H9 (cell line): Measurements from ENCODE around the gene PARP6. TPM values are rescaled to one million over a fixed set of nuclear protein-coding genes. Genes with fewer than 3 reads are reported as not detected.

Experiments
- DNase-seq: peaks from one replicate; pipeline ENCODE4 v3.0.0-alpha.2; 2017
- H2AFZ ChIP-seq: one replicate; pipeline ENCODE4 v1.6.1; 2013; ENCODE audit warnings: mild to moderate bottlenecking, low read length, control low read depth, moderate library complexity
- H2AK5ac ChIP-seq: 2 replicates; pipeline ENCODE4 v1.6.1; 2013; ENCODE audit warnings: low read length, control low read depth, mixed read lengths; ENCODE audit not compliant: insufficient read length
- H2BK120ac ChIP-seq: one replicate; pipeline ENCODE4 v1.6.1; 2013; ENCODE audit warnings: low read depth, mild to moderate bottlenecking, low read length, control low read depth, inconsistent platforms; ENCODE audit not compliant: poor library complexity, severe bottlenecking
- H2BK12ac ChIP-seq: 2 replicates; pipeline ENCODE4 v1.6.1; 2013; ENCODE audit warnings: low read length, control low read depth, mixed read lengths, low read depth; ENCODE audit not compliant: insufficient read length
- H2BK15ac ChIP-seq: 2 replicates; pipeline ENCODE4 v1.6.1; 2013; ENCODE audit warnings: low read depth, low read length, control low read depth
- H2BK20ac ChIP-seq: one replicate; pipeline ENCODE4 v1.6.1; 2013; ENCODE audit warnings: low read depth, mild to moderate bottlenecking, low read length, control low read depth, inconsistent platforms; ENCODE audit not compliant: poor library complexity, severe bottlenecking
- H2BK5ac ChIP-seq: 2 replicates; pipeline ENCODE4 v1.6.1; 2013; ENCODE audit warnings: low read length, control low read depth, mixed read lengths; ENCODE audit not compliant: insufficient read length
- H3K14ac ChIP-seq: 2 replicates; pipeline ENCODE4 v1.6.1; 2013; ENCODE audit warnings: low read length, control low read depth; ENCODE audit not compliant: insufficient read depth
- H3K18ac ChIP-seq: 2 replicates; pipeline ENCODE4 v1.6.1; 2013; ENCODE audit warnings: low read depth, mild to moderate bottlenecking, mixed read lengths, low read length, control low read depth; ENCODE audit not compliant: insufficient read length
- H3K23ac ChIP-seq: 2 replicates; pipeline ENCODE4 v1.6.1; 2013; ENCODE audit warnings: low read length, control low read depth, mixed read lengths, low read depth; ENCODE audit not compliant: insufficient read length
- H3K23me2 ChIP-seq: 2 replicates; pipeline ENCODE4 v1.6.1; 2013; ENCODE audit warnings: low read depth, mild to moderate bottlenecking, mixed read lengths, low read length, control low read depth; ENCODE audit not compliant: insufficient read length, poor library complexity, severe bottlenecking
- H3K27ac ChIP-seq: 2 replicates; pipeline ENCODE4 v1.5.1; 2013; ENCODE audit warnings: low read length, control low read depth, mixed read lengths, low read depth; ENCODE audit not compliant: insufficient read length
- H3K27me3 ChIP-seq: 2 replicates; pipeline ENCODE4 v1.6.1; 2013; ENCODE audit warnings: low read length, control low read depth, inconsistent platforms; ENCODE audit not compliant: insufficient read depth
- H3K4ac ChIP-seq: 2 replicates; pipeline ENCODE4 v1.6.1; 2013; ENCODE audit warnings: low read depth, mild to moderate bottlenecking, control low read depth, inconsistent platforms, low read length, moderate library complexity
- H3K4me1 ChIP-seq: 2 replicates; pipeline ENCODE4 v1.6.1; 2013; ENCODE audit warnings: low read length, control low read depth, inconsistent platforms; ENCODE audit not compliant: insufficient read depth
- H3K4me2 ChIP-seq: 2 replicates; pipeline ENCODE4 v1.6.1; 2013; ENCODE audit warnings: low read length, control low read depth, mixed read lengths; ENCODE audit not compliant: insufficient read length, insufficient read depth
- H3K56ac ChIP-seq: 2 replicates; pipeline ENCODE4 v1.6.1; 2013; ENCODE audit warnings: low read depth, mild to moderate bottlenecking, mixed read lengths, low read length, control low read depth; ENCODE audit not compliant: insufficient read length
- H3K79me1 ChIP-seq: 2 replicates; pipeline ENCODE4 v1.6.1; 2013; ENCODE audit warnings: low read depth, mild to moderate bottlenecking, moderate library complexity, low read length, control low read depth, inconsistent platforms; ENCODE audit not compliant: insufficient read depth, poor library complexity, severe bottlenecking
- H3K79me2 ChIP-seq: 2 replicates; pipeline ENCODE4 v1.6.1; 2013; ENCODE audit warnings: low read length, control low read depth, inconsistent platforms; ENCODE audit not compliant: insufficient read depth
- H3K9ac ChIP-seq: 2 replicates; pipeline ENCODE4 v1.6.1; 2013; ENCODE audit warnings: low read length, control low read depth, mixed read lengths; ENCODE audit not compliant: insufficient read length; ENCODE audit errors: extremely low read depth
- H3K9me3 ChIP-seq: one replicate; pipeline ENCODE4 v1.6.1; 2013; ENCODE audit warnings: low read depth, low read length, inconsistent platforms; ENCODE audit not compliant: control insufficient read depth
- H3T11ph ChIP-seq: one replicate; pipeline ENCODE4 v1.6.1; 2013; ENCODE audit warnings: mild to moderate bottlenecking, low read length, control low read depth, inconsistent platforms
- H4K20me1 ChIP-seq: one replicate; pipeline ENCODE4 v1.6.1; 2013; ENCODE audit not compliant: control insufficient read depth, insufficient read length, insufficient read depth
- H4K5ac ChIP-seq: 2 replicates; pipeline ENCODE4 v1.6.1; 2013; ENCODE audit warnings: low read depth, mild to moderate bottlenecking, mixed read lengths, low read length, control low read depth; ENCODE audit not compliant: insufficient read length
- H4K8ac ChIP-seq: replicated peaks from 2 replicates; pipeline ENCODE4 v1.6.1; 2013; ENCODE audit warnings: low read length, control low read depth, mixed read lengths, low read depth; ENCODE audit not compliant: insufficient read length
- H4K91ac ChIP-seq: 2 replicates; pipeline ENCODE4 v1.6.1; 2013; ENCODE audit warnings: low read depth, mild to moderate bottlenecking, moderate library complexity, mixed read lengths, low read length, control low read depth; ENCODE audit not compliant: insufficient read length
- H3K27ac Mint-ChIP-seq, 3 experiments: 2 replicates in 2 of 3; 3 replicates in 1 of 3; pipeline ENCODE4 v1.8.0; 2020 to 2021; ENCODE audit warnings: mixed read lengths in 3 of 3, mild to moderate bottlenecking in 1 of 3, moderate library complexity in 1 of 3
- H3K27me3 Mint-ChIP-seq: 2 replicates; pipeline ENCODE4 v1.8.0; 2021; ENCODE audit warnings: low read depth, mild to moderate bottlenecking, moderate library complexity, mixed read lengths
- H3K36me3 Mint-ChIP-seq, 3 experiments: 2 replicates in 2 of 3; 3 replicates in 1 of 3; pipeline ENCODE4 v1.8.0; 2020 to 2021; ENCODE audit warnings: low read depth in 3 of 3, mixed read lengths in 3 of 3; ENCODE audit not compliant: insufficient read depth in 1 of 3
- H3K4me1 Mint-ChIP-seq, 2 experiments: 2 replicates each; pipeline ENCODE4 v1.8.0; 2020; ENCODE audit warnings: mixed read lengths in 2 of 2
- H3K4me3 Mint-ChIP-seq, 2 experiments: 2 replicates in 1 of 2; 3 replicates in 1 of 2; pipeline ENCODE4 v1.8.0; 2020 to 2021; ENCODE audit warnings: mild to moderate bottlenecking in 2 of 2, mixed read lengths in 2 of 2, moderate library complexity in 1 of 2
- H3K9me3 Mint-ChIP-seq, 2 experiments: 2 replicates in 1 of 2; 3 replicates in 1 of 2; pipeline ENCODE4 v1.8.0; 2020; ENCODE audit warnings: mild to moderate bottlenecking in 2 of 2, mixed read lengths in 2 of 2, moderate library complexity in 1 of 2
- CTCF ChIP-seq: fragments of 200-600 bp; sonication (generic); conservative IDR thresholded peaks from 3 replicates; pipeline ENCODE4 v1.8.0; 2021; ENCODE audit warnings: antibody characterized with exemption, mild to moderate bottlenecking
- WGBS: extraction: QIAGEN DNeasy Blood & Tissue Kit; methylation state at CpG from one replicate; pipeline ENCODE4 v1.1.7; 2013; ENCODE audit warnings: missing lambda C conversion rate, low lambda C conversion rate, mixed read lengths; ENCODE audit not compliant: insufficient read length; ENCODE audit errors: extremely low coverage; 5-methylcytosine and 5-hydroxymethylcytosine counted together
- total RNA-seq: library from RNA; stranded (reverse); gene quantifications from 2 replicates; pipeline ENCODE4 v1.2.1, GENCODE V29; 2021

The PARP6 gene
- total RNA-seq, 1 experiment from 2014 or later = 54.4 TPM

- H3T11ph ChIP-seq = no peak overlapping the region
- peaks cover 18% of the 10 kb centered on the region for H3K23me2 ChIP-seq
- no peaks in the 10 kb centered on the region for H4K20me1 ChIP-seq
- peaks cover 17% of the 10 kb centered on the region; the same call in 1 of the 2 replicates for H3K79me2 ChIP-seq
- H2AK5ac ChIP-seq = no peak overlapping the region
- no peak overlapping the region for H4K8ac ChIP-seq
- H3K4me2 ChIP-seq = no peak overlapping the region
- H2BK20ac ChIP-seq = no peak overlapping the region
- no peak overlapping the region for H3K18ac ChIP-seq
- no peak overlapping the region for H3K56ac ChIP-seq
- no peak overlapping the region for H2BK120ac ChIP-seq
- no peak overlapping the region for H4K91ac ChIP-seq
- H3K27me3 Mint-ChIP-seq = peaks cover 66% of the 10 kb centered on the region
- no peak overlapping the region for H3K27ac ChIP-seq
- H2BK5ac ChIP-seq = no peak overlapping the region
- H3K79me1 ChIP-seq = no peaks in the 10 kb centered on the region
- no peak overlapping the region; a peak in 1 of 5 replicates for H3K4me3 Mint-ChIP-seq
- no peak overlapping the region for H3K27ac Mint-ChIP-seq
- H3K4me1 Mint-ChIP-seq = peaks cover 28 to 30% of the 10 kb centered on the region in 2 experiments
- H3K4ac ChIP-seq = no peak overlapping the region
- H2BK15ac ChIP-seq = no peak overlapping the region
- peaks cover 0 to 11% (median 7%) of the 10 kb centered on the region in 3 experiments; a peak in 5 of 7 replicates for H3K36me3 Mint-ChIP-seq
- H3K9ac ChIP-seq = no peak overlapping the region
- no peaks in the 10 kb centered on the region; the same call in 1 of the 2 replicates for H3K27me3 ChIP-seq
- peaks cover 18% of the 10 kb centered on the region; the same call in 1 of the 2 replicates for H3K4me1 ChIP-seq
- H3K14ac ChIP-seq = no peak overlapping the region
- H3K9me3 Mint-ChIP-seq = no peaks in the 10 kb centered on the region; a peak in 2 of 5 replicates
- H3K9me3 ChIP-seq = no peaks in the 10 kb centered on the region
- DNase-seq = no peak
- no peak overlapping the region for H2BK12ac ChIP-seq
- WGBS = no CpG with 5 or more reads among the region's 6 CpGs
- no peak overlapping the region for H3K23ac ChIP-seq
- H4K5ac ChIP-seq = no peak overlapping the region
- TF ChIP-seq CTCF = no peak
- H2AFZ ChIP-seq = no peak overlapping the region
Observed at GRCh38 chr15:72233769-72234168, 38.6 kb downstream of the PARP6 start.
